ENCODE data around the gene CELF1. TPM values are rescaled to one million over a fixed set of nuclear protein-coding genes. Genes with fewer than 3 reads are reported as not detected.

CELF1 gene
- total and polyA plus RNA-seq, 2 experiments from 2014 or later: 124 to 233 TPM

- no peak for TF ChIP-seq ZNF462 (CRISPR knock-in tag; IDR thresholded peaks at IDR 0.05)
- peak; percentile 6; the same call in 1 of the 2 replicates for TF ChIP-seq POLR2AphosphoS5 (IDR thresholded peaks at IDR 0.05; ENCODE audit: low read depth)
- TF ChIP-seq EZH2 (IDR thresholded peaks at IDR 0.05; ENCODE audit: low read depth, unreplicated experiment): no peak
These were observed 135.2 kb downstream of the CELF1 start (continued) for GRCh38 chr11:47417712-47418111.

- no peak overlapping the region for H3K4me2 ChIP-seq
- H3K4me3 ChIP-seq: no peak overlapping the region
- peaks cover 44% of the 10 kb centered on the region for H3K36me3 Mint-ChIP-seq (ENCODE audit: low read depth)
- no peak overlapping the region for H2AFZ ChIP-seq
- peak; percentile 37 for ATAC-seq
- no peaks in the 10 kb centered on the region for H3K27me3 ChIP-seq (ENCODE audit: insufficient read depth)
- no peaks in the 10 kb centered on the region for H3K9me3 Mint-ChIP-seq
- DNase-seq (ENCODE audit: low spot score): peak; percentile 43
- H3K27ac ChIP-seq (ENCODE audit: low read depth): peak overlapping the region; percentile 45; the same call in 1 of the 2 replicates
- no peaks in the 10 kb centered on the region for H3K9me2 ChIP-seq (ENCODE audit: insufficient read depth)
- peaks cover 6% of the 10 kb centered on the region; the same call in 1 of the 2 replicates for H3K36me3 ChIP-seq (ENCODE audit: insufficient read depth)
- peaks cover 9% of the 10 kb centered on the region for H3F3A ChIP-seq (replicated peaks; ENCODE audit: low read depth)
- no peaks in the 10 kb centered on the region for H3K79me2 ChIP-seq (replicated peaks; ENCODE audit: insufficient read depth)
- no peaks in the 10 kb centered on the region for H3K4me1 ChIP-seq (ENCODE audit: insufficient read depth)
- H3K27me3 Mint-ChIP-seq (ENCODE audit: insufficient read depth, low read depth, poor library complexity): peaks cover 15% of the 10 kb centered on the region
- no peaks in the 10 kb centered on the region; the same call in 1 of the 2 replicates for H4K20me1 ChIP-seq (replicated peaks; ENCODE audit: insufficient read depth)
- H3K4me1 Mint-ChIP-seq: no peaks in the 10 kb centered on the region; the same call in 2 of the 3 replicates
- no peak overlapping the region for H3K4me3 Mint-ChIP-seq
- H3K27ac Mint-ChIP-seq: no peak overlapping the region
- no peak for TF ChIP-seq CTCF (conservative IDR thresholded peaks at IDR 0.05; ENCODE audit: low read depth in 2 of 2)
- TF ChIP-seq ZNF462 (CRISPR knock-in tag; IDR thresholded peaks at IDR 0.05): no peak
- no peak for TF ChIP-seq STAT1 (IDR thresholded peaks at IDR 0.05; ENCODE audit: unreplicated experiment)
These were observed 136.9 kb downstream of the CELF1 start for GRCh38 chr11:47415949-47416472.

All from GM23338 (cell line).